Adipose tissue (tissue), 3 donors: Measurements from ENCODE around the gene CELA3A. TPM values are rescaled to one million over a fixed set of nuclear protein-coding genes. Genes with fewer than 3 reads are reported as not detected.

ENCODE experiments used
- H3K27ac ChIP-seq: one replicate; pipeline ENCODE4 v1.5.1; 2013; ENCODE audit warnings: low read depth, low read length
- WGBS, 3 donors: extraction: QIAGEN DNeasy Blood & Tissue Kit; methylation state at CpG; one replicate each; pipeline ENCODE4 v1.1.7; 2013; 5-methylcytosine and 5-hydroxymethylcytosine counted together
- polyA plus RNA-seq, 3 donors: library from polyadenylated mRNA; stranded (reverse); fragments of 200-250 nt; gene quantifications; one replicate each; pipeline ENCODE4 v1.2.3, GENCODE V29; 2013
- donor health status: healthy with polysubstance abuse.
- donor health status: Bipolar disorder and iron deficiency.
- donor health status: healthy.

CELA3A gene
- polyA plus RNA-seq, 3 donors: 5.3 to 36,211 (median 17.7) TPM

- no peak overlapping the region for H3K27ac ChIP-seq
- 25 to 48% (median 34%) methylated on average over 6 of the region's 6 CpGs for WGBS, 3 donors
Measured at GRCh38 chr1:22039594-22040285, 38.3 kb downstream of the CELA3A start.

- no peak overlapping the region for H3K27ac ChIP-seq
- 80 to 96% (median 87%) methylated on average over 5 of the region's 5 CpGs for WGBS, 3 donors
Measured at GRCh38 chr1:22040286-22040623, 38.8 kb downstream of the CELA3A start.

- WGBS, 3 donors: 93 to 100% (median 100%) methylated on average over 1 of the region's 1 CpG
- H3K27ac ChIP-seq: no peak overlapping the region
Measured at GRCh38 chr1:22041505-22041904, 40.0 kb downstream of the CELA3A start.

DNA sequence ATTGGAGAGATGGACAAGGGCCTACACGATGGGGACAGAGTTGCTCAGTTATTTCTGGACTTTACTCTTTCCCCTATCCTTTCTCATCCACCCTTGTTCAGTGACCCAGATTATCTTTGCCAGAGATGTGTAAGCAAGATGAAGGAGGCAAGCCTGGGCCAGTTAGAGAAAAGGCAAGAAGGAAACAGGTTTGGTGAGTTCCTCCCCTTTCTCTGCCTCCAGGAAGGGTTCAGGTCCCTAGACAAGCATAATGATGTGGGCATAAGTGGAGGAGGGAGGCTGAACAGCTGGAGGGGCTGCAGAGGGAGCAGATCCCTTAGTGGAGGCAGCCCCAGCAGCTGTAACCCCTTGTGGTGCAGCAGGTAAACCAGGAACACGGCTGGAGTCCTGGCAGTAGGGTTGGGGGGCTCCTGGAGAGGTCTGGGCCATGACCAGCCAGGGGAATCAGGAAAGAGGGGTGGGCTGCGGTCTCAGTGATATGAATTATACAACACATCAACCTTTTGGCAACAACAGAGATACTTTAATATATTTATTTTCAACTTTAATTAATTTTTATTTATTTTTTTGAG, 41.8 kb downstream of the CELA3A start:
- WGBS, 3 donors: 62 to 80% (median 64%) methylated on average over 3 of the region's 3 CpGs
- no peak overlapping the region for H3K27ac ChIP-seq

GRCh38 chr1:22044690-22045420, 43.4 kb downstream of the CELA3A start:
- no peak overlapping the region for H3K27ac ChIP-seq
- WGBS, 3 donors: 66 to 74% (median 73%) methylated on average over 3 of the region's 3 CpGs

DNA sequence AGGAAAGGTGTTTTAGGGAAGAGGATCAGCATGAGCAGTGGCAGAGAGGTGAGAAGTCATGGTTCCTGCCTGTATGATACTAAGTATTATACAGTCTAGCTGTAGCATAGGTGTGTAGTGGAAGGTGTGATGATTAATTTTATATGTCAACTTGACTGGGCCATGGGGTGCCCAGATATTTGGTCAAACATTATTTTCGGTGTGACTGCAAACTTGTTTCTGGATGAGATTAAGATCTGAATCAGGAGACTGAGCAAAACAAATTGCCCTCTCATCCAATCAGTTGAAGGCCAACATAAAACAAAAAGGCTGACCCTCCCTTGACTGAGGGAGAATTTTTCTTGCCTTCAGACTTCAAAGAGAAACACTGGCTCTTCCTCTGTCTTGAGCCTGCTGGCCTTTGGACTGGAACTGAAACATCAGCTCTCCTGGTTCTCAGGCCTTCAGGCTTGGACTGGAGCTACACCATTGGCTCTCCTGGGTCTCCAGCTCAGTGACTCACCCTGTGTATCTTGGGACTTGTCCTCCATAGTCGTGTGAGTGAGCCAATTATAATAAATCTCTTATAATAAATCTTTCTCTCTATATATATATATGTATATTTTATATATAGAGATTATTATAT, 44.3 kb downstream of the CELA3A start:
- 65 to 75% (median 75%) methylated on average over 2 of the region's 2 CpGs for WGBS, 3 donors

DNA sequence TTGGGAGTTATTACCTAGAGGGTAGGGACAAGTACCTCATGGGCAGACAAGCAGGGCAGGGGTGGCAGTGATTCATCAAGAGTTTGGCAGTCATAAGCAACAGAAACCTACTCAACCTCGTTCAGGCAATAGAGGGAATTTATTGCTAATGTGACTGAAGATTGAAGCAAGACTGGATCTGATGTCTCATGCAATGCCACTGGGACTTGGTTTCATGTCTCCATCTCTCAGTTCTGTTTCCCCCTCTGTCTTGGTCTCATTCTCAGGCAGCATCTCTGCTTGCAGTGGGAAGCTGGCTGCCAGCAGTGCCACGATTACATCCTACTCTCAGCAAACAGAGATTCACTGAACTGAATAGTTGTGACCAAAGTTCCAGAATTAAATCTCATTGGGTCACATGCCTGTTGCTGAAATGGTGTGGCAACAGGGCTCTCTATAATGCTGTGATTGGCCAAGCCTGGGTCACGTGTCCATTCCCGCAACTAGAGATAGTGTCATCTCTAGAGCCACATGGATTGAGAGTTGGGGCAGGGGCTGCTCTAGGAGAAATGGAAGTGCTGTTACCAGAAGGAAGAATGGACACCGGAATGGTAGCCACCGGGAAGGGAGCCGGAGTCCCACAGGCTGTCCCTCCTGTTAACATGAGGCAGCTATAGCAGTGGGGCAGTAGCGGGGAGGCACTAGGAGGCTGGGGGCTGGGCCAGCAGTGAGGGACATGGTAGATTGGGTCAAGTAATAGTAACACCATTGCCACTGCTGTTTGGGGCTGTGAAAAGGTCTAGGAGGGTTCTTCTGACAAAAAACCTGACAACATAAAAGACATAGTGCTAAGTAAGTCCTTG, 47.1 kb downstream of the CELA3A start:
- 68 to 75% (median 72%) methylated on average over 8 of the region's 8 CpGs for WGBS, 3 donors
- no peak overlapping the region for H3K27ac ChIP-seq

More for the DNA sequence above, 44.3 kb downstream of the CELA3A start:
- H3K27ac ChIP-seq: no peak overlapping the region

DNA sequence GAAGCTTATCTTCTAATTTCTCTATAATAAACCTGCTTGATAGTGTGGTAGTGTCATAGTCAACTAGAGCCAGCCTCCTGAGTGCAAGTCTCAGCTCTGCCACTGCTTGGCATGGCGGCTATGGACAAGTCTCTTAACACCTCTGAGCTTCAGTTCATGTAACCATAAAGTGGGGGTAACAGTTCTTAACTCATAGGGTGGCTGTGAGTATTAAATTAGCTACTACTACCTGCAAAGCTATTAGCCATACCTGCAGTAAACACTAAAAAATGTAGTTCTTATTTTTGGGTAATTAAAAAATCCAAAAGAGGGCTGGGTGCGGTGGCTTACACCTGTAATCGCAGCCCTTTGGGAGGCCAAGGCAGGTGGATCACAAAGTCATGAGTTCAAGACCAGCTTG, 48.9 kb downstream of the CELA3A start:
- WGBS, 3 donors: 98 to 99% (median 99%) methylated on average over 3 of the region's 3 CpGs
- no peak overlapping the region for H3K27ac ChIP-seq

DNA sequence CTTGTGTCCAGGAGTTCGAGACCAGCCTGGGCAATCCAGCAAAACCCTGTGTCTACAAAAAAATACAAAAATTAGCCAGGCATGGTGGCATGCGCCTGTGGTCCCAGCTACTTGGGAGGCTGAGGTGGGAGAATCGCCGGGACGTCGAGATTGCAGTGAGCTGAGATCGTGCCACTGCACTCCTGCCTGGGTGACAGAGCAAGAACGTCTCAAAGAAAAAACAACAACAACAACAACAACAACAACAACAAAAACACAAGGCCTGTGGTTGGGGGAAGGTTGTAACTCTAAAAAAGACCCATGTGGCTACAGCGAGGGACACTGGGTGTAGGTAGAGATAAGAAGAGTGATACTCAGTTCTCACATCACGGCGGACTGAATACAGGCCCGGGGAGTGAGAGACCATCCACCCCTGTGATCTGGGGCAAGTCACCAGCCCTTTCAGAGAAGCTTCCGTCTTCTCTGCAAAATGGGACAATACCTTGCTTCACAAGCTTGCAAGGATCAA, 50.2 kb downstream of the CELA3A start:
- 88 to 92% (median 92%) methylated on average over 13 of the region's 13 CpGs for WGBS, 3 donors
- H3K27ac ChIP-seq: no peak overlapping the region

GRCh38 chr1:22052115-22053016, 50.9 kb downstream of the CELA3A start, which contains the start of gene CDC42:
CDC42 (plus strand) TSS chr1:22052709; CDS start chr1:22078479, 25,770 bp downstream.
- H3K27ac ChIP-seq: peak within 1 kb of the TSS; percentile 100
- WGBS, 3 donors: 16 to 17% (median 17%) methylated on average over 58 to 80 of the region's 81 CpGs

DNA sequence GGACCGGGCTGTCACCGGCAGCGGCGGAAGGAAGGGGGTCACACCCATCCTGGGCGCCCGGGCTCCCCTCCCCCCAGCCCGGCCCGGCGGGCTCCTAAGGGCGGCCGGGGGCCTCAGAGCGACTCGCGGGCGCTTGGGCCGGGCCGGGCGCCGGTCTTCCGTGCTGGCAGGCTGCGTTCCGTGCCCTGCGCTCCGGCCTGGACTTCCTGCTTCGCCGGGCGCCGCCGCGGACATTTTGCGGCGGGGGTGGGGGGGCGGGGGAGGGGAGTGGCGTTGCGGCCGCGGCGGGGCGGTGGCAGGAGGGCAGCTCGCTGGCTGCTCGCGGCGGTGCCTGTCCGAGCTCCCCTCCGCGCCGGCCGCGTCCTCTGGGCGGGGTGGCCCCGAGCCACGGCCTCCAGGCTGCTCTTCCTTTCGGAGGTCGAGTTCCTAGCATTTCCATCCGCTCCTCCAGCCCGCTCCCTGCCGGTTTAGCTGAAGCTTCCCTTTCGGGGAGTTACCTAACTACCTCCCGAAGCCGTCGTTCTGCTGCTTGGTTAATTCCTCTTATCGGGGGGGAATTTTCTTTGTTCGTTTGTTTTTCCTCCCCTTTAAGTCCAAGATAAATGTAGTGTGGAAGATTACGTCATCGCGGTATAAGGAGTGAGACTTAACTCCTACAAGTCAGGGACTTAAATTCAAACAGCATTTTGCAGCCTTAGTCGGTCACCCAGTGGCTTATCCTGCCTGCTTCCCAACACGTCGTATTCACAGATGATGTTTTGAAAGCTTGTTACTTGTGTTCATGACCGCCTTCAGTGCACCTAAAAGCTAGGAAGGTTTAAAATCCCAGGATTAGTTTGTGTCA, 51.8 kb downstream of the CELA3A start:
- peak overlapping the region; percentile 100 for H3K27ac ChIP-seq
- 0 to 1% (median 0%) methylated on average over 39 to 70 of the region's 70 CpGs for WGBS, 3 donors

- H3K27ac ChIP-seq: peak overlapping the region; percentile 100
- WGBS, 3 donors: 42 to 46% (median 45%) methylated on average over 19 of the region's 19 CpGs
Measured at GRCh38 chr1:22053861-22054770, 52.7 kb downstream of the CELA3A start.

GRCh38 chr1:22055463-22055862, 54.0 kb downstream of the CELA3A start:
- WGBS, 3 donors: 58 to 64% (median 59%) methylated on average over 6 of the region's 6 CpGs
- H3K27ac ChIP-seq: no peak overlapping the region

- no peak overlapping the region for H3K27ac ChIP-seq
- WGBS, 3 donors: 34 to 39% (median 37%) methylated on average over 1 of the region's 1 CpG
Measured at GRCh38 chr1:22056043-22056442, 54.6 kb downstream of the CELA3A start.

- no peak overlapping the region for H3K27ac ChIP-seq
- 48 to 53% (median 52%) methylated on average over 2 of the region's 2 CpGs for WGBS, 3 donors
Measured at GRCh38 chr1:22056936-22057335, 55.5 kb downstream of the CELA3A start.
